ENCODE results near the gene UNK.
"Not testable (repeated sequence)": the region's sequence is repeated elsewhere in the genome, so short reads cannot be mapped to it uniquely, and the experiment has no call there.

UNK gene

DNA sequence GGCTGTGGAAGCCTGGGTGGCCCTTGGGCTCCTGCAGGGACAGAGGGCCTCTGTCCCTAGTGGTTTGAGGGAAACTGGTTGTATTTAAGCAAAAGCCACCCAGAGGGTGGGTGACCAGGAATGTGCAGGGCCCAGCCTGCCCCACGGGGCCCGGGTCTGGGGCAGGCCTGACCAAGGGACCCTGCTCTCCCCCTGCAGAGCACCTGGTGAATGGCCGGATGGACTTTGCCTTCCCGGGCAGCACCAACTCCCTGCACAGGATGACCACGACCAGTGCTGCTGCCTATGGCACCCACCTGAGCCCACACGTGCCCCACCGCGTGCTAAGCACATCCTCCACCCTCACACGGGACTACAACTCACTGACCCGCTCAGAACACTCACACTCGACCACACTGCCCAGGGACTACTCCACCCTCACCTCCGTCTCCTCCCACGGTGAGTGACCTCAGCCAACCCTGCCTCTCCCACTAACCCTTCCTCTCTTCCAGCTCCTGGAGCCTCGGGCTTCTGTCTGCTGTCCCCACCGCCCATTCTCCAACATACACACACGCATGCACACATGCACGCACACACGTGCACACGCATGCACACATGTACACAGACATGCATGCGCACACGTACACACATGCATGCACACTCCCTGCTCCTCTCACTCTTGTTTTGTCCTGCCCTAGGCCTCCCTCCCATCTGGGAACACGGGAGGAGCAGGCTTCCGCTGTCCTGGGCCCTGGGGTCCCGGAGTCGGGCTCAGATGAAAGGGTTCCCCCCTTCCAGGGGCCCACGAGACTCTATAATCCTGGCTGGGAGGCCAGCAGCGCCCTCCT lies 30.0 kb upstream of the UNK start:
- no peak for DNase-seq

- no peak for DNase-seq
Observed at GRCh38 chr17:75755205-75755901, 29.3 kb upstream of the UNK start.

DNA sequence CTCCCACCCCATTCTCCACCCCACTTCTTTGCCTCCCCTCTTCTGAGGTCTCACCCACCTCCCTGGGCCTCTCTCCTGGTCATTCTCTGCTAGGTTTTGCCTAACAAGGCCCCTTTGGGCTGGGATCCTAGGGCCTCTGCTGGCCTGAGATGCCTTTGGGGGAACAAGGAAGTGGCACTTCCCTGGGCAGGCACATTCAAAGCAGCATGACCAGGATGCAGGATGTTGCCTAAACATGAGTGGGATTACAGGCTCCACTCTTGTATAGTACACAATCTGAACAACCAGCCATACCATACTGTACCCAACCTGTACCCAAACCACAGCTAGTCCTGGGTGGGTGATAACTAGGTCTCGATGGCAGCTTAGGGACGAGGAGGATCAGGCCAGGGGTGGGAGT lies 28.6 kb upstream of the UNK start:
- DNase-seq, result no peak

DNA sequence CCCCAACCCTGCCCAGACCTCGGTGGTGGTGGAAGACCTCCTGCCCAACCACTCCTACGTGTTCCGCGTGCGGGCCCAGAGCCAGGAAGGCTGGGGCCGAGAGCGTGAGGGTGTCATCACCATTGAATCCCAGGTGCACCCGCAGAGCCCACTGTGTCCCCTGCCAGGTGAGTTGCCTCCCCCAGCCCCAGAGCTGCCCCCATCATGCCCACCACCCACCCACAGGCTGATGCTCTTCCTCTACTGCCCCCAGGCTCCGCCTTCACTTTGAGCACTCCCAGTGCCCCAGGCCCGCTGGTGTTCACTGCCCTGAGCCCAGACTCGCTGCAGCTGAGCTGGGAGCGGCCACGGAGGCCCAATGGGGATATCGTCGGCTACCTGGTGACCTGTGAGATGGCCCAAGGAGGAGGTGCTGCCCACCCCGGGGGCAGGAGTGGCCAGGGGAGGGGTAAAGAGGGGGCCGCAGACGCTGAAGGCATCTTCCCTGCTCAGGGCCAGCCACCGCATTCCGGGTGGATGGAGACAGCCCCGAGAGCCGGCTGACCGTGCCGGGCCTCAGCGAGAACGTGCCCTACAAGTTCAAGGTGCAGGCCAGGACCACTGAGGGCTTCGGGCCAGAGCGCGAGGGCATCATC lies 28.0 kb upstream of the UNK start:
- no peak for DNase-seq

GRCh38 chr17:75757086-75757681 lies 27.4 kb upstream of the UNK start:
- DNase-seq, result no peak

- DNase-seq, result no peak
Observed at GRCh38 chr17:75758131-75758905, 26.3 kb upstream of the UNK start.

GRCh38 chr17:75759457-75759856 lies 25.1 kb upstream of the UNK start:
- no peak for DNase-seq

DNA sequence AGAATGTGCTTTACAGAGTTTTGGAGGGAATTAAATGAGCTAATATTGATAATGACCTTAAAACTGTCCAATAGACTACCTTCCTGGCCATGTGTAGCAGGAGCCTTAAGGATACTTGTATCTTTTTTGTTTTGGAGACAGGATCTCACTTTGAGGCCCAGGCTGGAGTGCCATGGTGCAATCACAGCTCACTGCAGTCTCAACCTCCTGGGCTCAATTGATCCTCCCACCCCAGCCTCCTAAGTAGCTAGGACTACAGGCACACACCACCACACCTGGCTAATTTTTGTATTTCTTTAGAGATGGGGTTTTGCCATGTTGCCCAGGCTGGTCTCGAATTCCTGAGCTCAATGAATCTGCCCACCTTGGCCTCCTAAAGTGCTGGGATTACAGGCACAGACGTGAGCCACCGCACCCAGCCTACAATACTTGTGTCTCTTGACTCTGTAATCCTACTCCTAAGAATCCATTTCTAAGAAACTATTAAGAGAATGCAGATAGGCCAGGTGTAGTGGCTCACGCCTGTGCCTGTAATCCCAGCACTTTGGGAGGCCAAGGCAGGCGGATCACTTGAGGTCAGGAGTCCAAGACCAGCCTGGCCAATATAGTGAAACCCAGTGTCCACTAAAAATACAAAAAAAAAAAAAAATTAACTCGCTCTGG lies 24.5 kb upstream of the UNK start:
- DNase-seq, result not testable (repeated sequence)

DNA sequence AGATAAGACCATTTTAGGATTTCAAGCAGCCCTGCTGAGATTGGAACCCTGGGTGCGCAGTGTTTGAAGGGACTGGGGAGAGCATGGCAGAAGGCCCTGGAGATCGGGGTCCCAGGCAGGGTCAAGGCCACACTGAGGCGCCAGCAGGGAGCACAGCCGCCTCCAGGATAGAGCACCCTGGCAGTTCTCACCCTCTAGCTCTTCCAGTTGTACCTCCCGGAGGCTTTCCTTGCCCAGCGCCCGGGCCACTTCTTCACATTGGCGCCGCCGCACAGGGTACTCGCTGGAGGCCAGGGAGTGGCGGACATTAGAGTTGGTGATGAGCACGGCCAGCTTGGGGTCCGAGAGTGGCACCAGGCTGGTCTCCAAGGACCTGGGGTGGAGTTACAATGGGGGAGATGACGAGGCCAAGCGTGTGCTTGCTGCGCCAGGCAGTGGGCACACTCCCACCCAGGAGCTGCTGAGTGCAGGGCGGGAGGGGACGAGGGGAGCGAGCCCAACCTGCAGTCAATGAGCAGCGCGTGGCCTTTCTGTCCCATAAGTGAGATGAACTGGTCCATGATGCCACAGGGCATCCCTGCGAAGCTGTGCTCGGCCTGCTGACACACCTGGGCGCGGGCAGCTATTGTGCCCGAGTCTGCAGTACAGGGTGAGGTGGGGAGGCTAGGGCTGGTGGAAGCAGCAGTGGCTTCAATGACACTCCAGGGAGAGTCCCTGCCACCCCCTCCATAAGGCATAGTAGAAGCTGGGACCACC lies 21.9 kb upstream of the UNK start:
- no peak for DNase-seq

DNA sequence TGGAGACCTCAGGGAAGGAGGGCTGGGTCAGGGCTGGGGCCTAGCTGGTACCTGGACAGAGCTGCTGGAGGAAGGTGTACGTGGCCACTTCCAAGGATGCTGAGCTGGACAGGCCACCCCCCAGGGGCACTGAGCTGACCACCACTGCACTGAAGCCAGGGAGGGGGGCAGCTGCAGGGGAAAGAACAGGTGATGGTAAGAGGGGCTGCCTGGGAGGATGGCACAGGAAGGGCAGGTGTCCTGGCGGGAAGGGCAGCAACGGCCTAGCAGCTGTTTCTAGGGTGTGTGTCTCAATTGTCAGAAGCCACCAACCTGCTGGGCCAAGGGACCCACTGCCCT lies 21.4 kb upstream of the UNK start:
- no peak for DNase-seq

GRCh38 chr17:75763613-75764416 lies 20.8 kb upstream of the UNK start:
- no peak for DNase-seq

- no peak for DNase-seq
Observed at GRCh38 chr17:75764417-75764710, 20.2 kb upstream of the UNK start.

- peak; percentile 57 for DNase-seq
Observed at GRCh38 chr17:75764711-75765421, 19.7 kb upstream of the UNK start, which contains the start of gene GALK1. Gene GALK1 (minus strand): TSS chr17:75765192. CDS start chr17:75765136, 56 bp downstream.

DNA sequence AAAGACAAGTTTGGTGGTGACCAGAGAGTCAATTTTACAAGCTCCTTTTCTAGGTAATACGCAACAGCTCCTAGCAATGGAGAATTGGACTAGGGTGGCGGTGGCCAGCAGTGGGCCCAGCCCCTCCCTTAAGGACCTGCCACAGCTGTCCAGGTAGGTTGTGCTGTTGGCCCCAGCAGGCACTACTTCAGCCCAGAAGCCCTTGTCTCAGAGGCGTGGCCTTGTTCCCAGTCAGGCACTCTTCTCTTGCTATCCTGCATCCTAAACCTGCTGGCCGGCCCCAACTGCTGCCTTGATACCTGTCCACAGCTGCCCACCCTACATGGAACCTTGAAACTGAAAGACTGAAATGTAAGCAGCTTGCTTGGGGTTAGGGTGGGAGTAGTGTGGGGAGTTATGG lies 18.6 kb upstream of the UNK start:
- no peak for DNase-seq

DNA sequence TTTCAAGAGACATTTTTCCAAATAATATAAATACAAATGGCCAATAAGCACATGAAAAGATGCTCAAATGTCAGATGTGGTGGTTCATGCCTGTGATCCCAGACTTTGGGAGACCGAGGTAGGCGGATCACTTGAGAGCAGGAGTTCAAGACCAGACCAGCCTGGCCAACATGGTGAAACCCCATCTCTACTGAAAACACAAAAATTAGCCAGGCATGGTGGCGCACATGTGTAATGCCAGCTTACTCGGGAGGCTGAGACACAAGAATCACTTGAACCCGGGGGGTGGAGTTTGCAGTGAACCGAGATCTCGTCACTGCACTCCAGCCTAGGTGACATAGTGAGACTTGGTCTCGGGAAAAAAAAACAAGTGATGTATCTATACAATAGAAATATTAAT lies 16.7 kb upstream of the UNK start:
- DNase-seq, result no peak

DNA sequence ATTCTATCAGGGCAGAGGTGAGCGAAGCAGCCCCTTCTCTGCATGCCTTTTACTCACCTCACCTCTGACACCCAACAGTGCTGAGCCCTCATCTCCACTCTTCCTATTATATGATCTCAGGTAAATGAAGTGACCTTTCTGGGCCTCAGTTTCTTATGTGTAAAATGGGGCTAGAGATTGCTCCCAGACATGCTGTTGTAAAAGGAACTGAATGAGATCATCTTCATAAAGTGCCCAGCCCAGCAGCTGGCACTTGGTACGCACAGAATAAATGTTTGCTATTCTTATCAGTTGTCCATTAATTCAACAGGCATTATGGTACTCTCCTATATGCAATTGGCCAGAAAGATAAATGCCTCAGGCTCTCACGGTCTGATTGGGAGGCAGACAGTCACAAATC lies 15.1 kb upstream of the UNK start:
- DNase-seq, result no peak

GRCh38 chr17:75771334-75772281 lies 13.0 kb upstream of the UNK start:
- no peak for DNase-seq

- DNase-seq, result no peak
Observed at GRCh38 chr17:75773121-75773807, 11.3 kb upstream of the UNK start.
